CD4-positive, alpha-beta T cell treated with Interleukin-21 for 1 hour (primary cell): ENCODE data around the gene TUBA1A.
"Not testable (repeated sequence)": the region's sequence is repeated elsewhere in the genome, so short reads cannot be mapped to it uniquely, and the experiment has no call there.

Source experiments
- DNase-seq: peaks from one replicate; pipeline ENCODE4 v3.0.0-alpha.2; 2020

The TUBA1A gene

DNA sequence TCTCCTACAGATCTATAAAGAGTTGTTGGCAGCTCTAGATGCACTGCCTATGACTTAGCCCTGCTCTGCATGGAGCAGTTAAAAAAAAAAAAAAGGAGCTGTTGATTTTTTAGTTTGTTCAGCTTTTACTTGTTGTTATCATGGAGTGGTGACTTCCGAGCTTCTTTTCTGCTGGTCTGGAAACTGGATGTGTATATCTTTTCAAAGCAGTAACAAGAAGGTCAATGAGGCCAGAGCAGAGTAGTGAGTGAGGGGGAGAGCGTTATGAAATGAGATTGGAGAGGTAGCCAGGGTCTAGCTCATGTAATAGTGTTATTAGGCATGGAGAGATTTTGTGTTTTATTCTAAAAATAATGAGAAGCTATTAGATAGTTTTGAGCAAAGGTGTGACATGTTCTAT is 44.5 kb downstream of the TUBA1A start:
- no peak for DNase-seq

DNA sequence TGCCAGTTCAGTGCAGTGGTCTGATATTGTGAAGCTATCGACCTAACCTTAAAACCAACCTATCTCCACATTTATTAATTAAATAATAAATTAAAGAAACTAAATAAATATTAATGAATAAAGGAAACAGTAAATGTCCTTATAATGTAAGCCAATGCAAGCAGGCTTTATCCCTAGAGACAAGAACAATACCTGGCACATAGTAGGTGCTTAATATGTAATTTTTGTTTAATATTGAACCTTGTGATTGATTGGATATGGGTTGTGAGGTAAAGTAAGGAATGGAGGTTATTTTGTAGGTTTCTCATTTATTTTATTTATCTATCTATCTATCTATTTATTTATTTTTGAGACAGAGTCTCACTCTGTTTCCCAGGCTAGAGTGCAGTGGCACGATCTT is 49.9 kb downstream of the TUBA1A start:
- no peak for DNase-seq

DNA sequence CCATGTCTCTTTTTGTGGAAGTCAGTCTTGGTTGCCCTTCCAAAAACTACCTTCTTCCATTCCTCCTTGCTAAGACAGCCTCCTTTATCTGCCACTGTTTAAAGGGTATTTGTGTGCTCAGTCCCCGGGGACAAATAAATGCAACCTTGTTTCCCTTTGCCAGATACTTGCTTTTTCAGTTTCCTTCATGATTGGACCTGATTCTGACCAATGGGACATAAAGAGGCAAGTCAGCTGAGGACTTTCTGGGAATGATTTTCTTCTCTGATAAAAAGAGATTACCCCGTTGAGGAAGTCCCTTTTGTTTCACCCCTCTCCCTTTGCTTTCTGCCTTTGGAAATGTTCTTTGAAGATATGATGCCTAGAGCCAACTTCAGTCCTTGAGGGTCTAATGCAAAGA is 50.3 kb downstream of the TUBA1A start:
- no peak for DNase-seq

GRCh38 chr12:49137476-49137875 is 51.4 kb downstream of the TUBA1A start:
- DNase-seq: no peak

DNA sequence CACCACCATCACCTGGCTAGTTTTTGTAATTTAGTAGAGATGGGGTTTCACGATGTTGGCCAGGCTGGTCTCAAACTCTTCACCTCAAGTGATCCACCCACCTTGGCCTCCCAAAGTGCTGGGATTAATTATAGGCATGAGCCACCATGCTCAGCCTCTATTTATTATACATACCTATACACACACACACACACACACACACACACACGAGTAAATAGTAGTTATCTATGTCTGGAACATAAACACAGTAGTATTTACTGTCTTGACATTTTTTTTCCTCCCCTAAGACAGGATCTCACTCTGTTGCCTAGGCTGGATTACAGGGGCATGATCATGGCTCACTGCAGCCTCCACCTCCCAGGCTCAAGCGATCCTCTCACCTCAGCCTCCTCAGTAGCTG is 51.9 kb downstream of the TUBA1A start:
- DNase-seq: not testable (repeated sequence)
